Gastrocnemius medialis (tissue), 4 donors: Measurements from ENCODE around the gene PRKG1.

Source experiments
- POLR2A ChIP-seq, 2 donors: fragments of 450-650 bp; IDR thresholded peaks; one replicate each; pipeline ENCODE4 v1.6.1; 2017; ENCODE audit warnings: antibody characterized with exemption in 2 of 2, mild to moderate bottlenecking in 2 of 2, moderate library complexity in 2 of 2
- TF ChIP-seq, protein P1 (sequence below), 5 experiments: fragments of 450-650 bp in 3 of 5; fragments of 200-600 bp in 2 of 5; sonication (generic) in 2 of 5; IDR thresholded peaks in 4 of 5; conservative IDR thresholded peaks in 1 of 5; 1 replicate in 4 of 5; 2 replicates in 1 of 5; pipeline ENCODE4 v1.5.1; 2016 to 2019; ENCODE audit warnings: antibody characterized with exemption in 5 of 5, mild to moderate bottlenecking in 3 of 5, moderate library complexity in 3 of 5

DNA sequence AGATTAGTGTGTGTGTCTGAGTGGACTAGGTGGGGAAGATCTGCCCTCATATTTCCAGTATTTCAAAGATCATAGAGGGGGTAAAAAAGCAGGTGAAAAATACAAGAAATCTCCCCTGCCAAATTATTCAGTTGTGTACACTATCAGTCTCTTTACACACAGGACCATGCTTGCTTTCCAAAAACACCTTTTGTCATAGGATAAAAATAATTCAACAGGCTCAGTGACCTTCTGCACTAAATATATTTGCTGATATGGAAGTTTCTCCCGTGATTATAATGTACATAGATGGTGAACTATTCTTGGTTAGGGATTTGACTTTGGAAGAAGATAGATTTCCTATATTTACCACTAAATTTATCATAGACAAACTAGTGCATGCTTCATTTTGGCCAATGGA lies 649.8 kb downstream of the PRKG1 start:
- TF ChIP-seq, protein P1, sequence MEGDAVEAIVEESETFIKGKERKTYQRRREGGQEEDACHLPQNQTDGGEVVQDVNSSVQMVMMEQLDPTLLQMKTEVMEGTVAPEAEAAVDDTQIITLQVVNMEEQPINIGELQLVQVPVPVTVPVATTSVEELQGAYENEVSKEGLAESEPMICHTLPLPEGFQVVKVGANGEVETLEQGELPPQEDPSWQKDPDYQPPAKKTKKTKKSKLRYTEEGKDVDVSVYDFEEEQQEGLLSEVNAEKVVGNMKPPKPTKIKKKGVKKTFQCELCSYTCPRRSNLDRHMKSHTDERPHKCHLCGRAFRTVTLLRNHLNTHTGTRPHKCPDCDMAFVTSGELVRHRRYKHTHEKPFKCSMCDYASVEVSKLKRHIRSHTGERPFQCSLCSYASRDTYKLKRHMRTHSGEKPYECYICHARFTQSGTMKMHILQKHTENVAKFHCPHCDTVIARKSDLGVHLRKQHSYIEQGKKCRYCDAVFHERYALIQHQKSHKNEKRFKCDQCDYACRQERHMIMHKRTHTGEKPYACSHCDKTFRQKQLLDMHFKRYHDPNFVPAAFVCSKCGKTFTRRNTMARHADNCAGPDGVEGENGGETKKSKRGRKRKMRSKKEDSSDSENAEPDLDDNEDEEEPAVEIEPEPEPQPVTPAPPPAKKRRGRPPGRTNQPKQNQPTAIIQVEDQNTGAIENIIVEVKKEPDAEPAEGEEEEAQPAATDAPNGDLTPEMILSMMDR (IDR thresholded peaks at IDR 0.05 in 4 of 5, conservative IDR thresholded peaks at IDR 0.05 in 1 of 5), result no peak
- TF ChIP-seq POLR2A (IDR thresholded peaks at IDR 0.05), result no peak
